ENCODE data around the gene NEUROD1.

The NEUROD1 gene

GRCh38 chr2:181685150-181685688 is 4.9 kb upstream of the NEUROD1 start:
- no peak overlapping the region for H3K27ac ChIP-seq (ENCODE audit: extremely low read depth, low read depth, low read length)
- H3K4me3 ChIP-seq (ENCODE audit: low read depth, low read length), result no peak overlapping the region
- H3K36me3 ChIP-seq (ENCODE audit: control insufficient read depth in 2 of 2, insufficient read depth in 1 of 2, low read length in 2 of 2), result no peaks in the 10 kb centered on the region
- H3K4me1 ChIP-seq (ENCODE audit: control insufficient read depth, insufficient read depth, low read length), result peaks cover 3% of the 10 kb centered on the region; the same call in 1 of the 2 replicates
- H3K9me3 ChIP-seq (ENCODE audit: control insufficient read depth, insufficient read depth, low read depth, low read length), result no peaks in the 10 kb centered on the region
- TF ChIP-seq ZNF645 (tag by site-specific recombination; IDR thresholded peaks at IDR 0.05), result no peak
- no peak for TF ChIP-seq GLIS1 (tag by site-specific recombination; IDR thresholded peaks at IDR 0.05)
- TF ChIP-seq PRDM10 (tag by site-specific recombination; IDR thresholded peaks at IDR 0.05), result no peak
- peak; percentile 89 for TF ChIP-seq REST (tag by site-specific recombination; IDR thresholded peaks at IDR 0.05)
- peak; percentile 70 for TF ChIP-seq ZNF366 (tag by site-specific recombination; conservative IDR thresholded peaks at IDR 0.05)
- TF ChIP-seq KLF17 (tag by site-specific recombination; IDR thresholded peaks at IDR 0.05), result no peak
- no peak for TF ChIP-seq KLF16 (tag by site-specific recombination; IDR thresholded peaks at IDR 0.05)
- CTCF ChIA-PET, result interaction anchor here (0.6 to 0.7 kb wide), 2 partner anchors 206 to 1564 kb away, joined by 3 to 5 read pairs; no protein-coding TSS in a partner anchor
- POLR2A ChIA-PET, result interaction anchor here (0.6 kb wide), 1 partner anchor 774 kb away, joined by 6 read pairs; no protein-coding TSS in a partner anchor

GRCh38 chr2:181684454-181685149 is 4.3 kb upstream of the NEUROD1 start:
- ChIA-PET CTCF (no interaction called here), POLR2A (no interaction called here)
- Histone ChIP-seq H3K4me3 (ENCODE audit: low read depth, low read length) (no peak overlapping the region), H3K4me1 (ENCODE audit: control insufficient read depth, insufficient read depth, low read length) (peaks cover 3% of the 10 kb centered on the region; the same call in 1 of the 2 replicates), H3K9me3 (ENCODE audit: control insufficient read depth, insufficient read depth, low read depth, low read length) (no peaks in the 10 kb centered on the region), H3K27ac (ENCODE audit: extremely low read depth, low read depth, low read length) (no peak overlapping the region), H3K36me3 (ENCODE audit: control insufficient read depth in 2 of 2, insufficient read depth in 1 of 2, low read length in 2 of 2) (no peaks in the 10 kb centered on the region)
- TF ChIP-seq ZSCAN4 (tag by site-specific recombination; IDR thresholded peaks at IDR 0.05) (no peak), HOXC10 (CRISPR knock-in tag; IDR thresholded peaks at IDR 0.05) (no peak), ZNF37A (tag by site-specific recombination; IDR thresholded peaks at IDR 0.05) (no peak), SCRT1 (tag by site-specific recombination; IDR thresholded peaks at IDR 0.05; ENCODE audit: borderline replicate concordance) (no peak), ZNF280D (tag by site-specific recombination; IDR thresholded peaks at IDR 0.05) (no peak), ZNF501 (tag by site-specific recombination; IDR thresholded peaks at IDR 0.05) (no peak), ZBTB6 (tag by site-specific recombination; IDR thresholded peaks at IDR 0.05) (no peak), ZNF624 (tag by site-specific recombination; IDR thresholded peaks at IDR 0.05) (no peak), ZSCAN5A (tag by site-specific recombination; IDR thresholded peaks at IDR 0.05) (no peak)
